Left lung (tissue), 10 donors: ENCODE data around the gene CACNA1C. TPM values are rescaled to one million over a fixed set of nuclear protein-coding genes. Genes with fewer than 3 reads are reported as not detected.

ENCODE experiments used
- ATAC-seq: fragments of 200-7000 bp; cut with Tn5 transposase; one replicate; pipeline ENCODE4 v1.9.1; 2020; ENCODE audit warnings: moderate library complexity
- DNase-seq, 4 donors: peaks; one replicate each; pipeline ENCODE4 v3.0.0-alpha.2; 2013 to 2020
- H3K27ac ChIP-seq, 2 donors: fragments of 200-600 bp; sonication (generic) in 1 of 2; one replicate each; pipeline versions ENCODE4 v1.5.0 to v1.8.0; 2020 to 2021
- H3K27me3 ChIP-seq, 2 donors: fragments of 200-600 bp; sonication (generic) in 1 of 2; one replicate each; pipeline versions ENCODE4 v1.5.0 to v1.8.0; 2020 to 2021
- H3K36me3 ChIP-seq, 2 donors: fragments of 200-600 bp; sonication (generic) in 1 of 2; one replicate each; pipeline versions ENCODE4 v1.5.0 to v1.8.0; 2020 to 2021
- H3K4me1 ChIP-seq, 2 donors: fragments of 200-600 bp; one replicate each; pipeline ENCODE4 v1.8.0; 2021
- H3K4me3 ChIP-seq, 2 donors: fragments of 200-600 bp; sonication (generic) in 1 of 2; one replicate each; pipeline versions ENCODE4 v1.5.0 to v1.8.0; 2020 to 2021; ENCODE audit warnings: mild to moderate bottlenecking in 1 of 2
- H3K9me3 ChIP-seq, 2 donors: fragments of 200-600 bp; sonication (generic) in 1 of 2; one replicate each; pipeline versions ENCODE4 v1.5.0 to v1.8.0; 2020 to 2021
- intact Hi-C, 2 donors: fragments of 100-400 bp; cut with DNase I; formaldehyde crosslinking; loops; one replicate each; pipeline versions ENCODE4 v1.11.2 to v1.14.2; 2022
- polyA plus RNA-seq, 6 donors: library from polyadenylated mRNA; unstranded; fragments of 120-200 nt; gene quantifications; one replicate each; pipeline ENCODE4 v1.2.1, GENCODE V29; 2013; ENCODE audit not compliant: insufficient read length in 6 of 6
- total RNA-seq, 2 donors: library from RNA; stranded (reverse); fragmentation: NEBNext Ultra II Directional; extraction: Animal tissue kit (Norgen Biotek cat#: 25700); gene quantifications; one replicate each; pipeline ENCODE4 v1.2.1, GENCODE V29; 2021
- TF ChIP-seq, protein P1 (sequence below), 2 donors: fragments of 200-600 bp; sonication (generic) in 1 of 2; IDR thresholded peaks; one replicate each; pipeline versions ENCODE4 v1.5.0 to v1.8.0; 2021; ENCODE audit warnings: antibody characterized with exemption in 2 of 2
- donor health status: DM: no; HTN: yes; CAD: no.
- donor health status: DM: no; HTN: no; CAD: no.

Gene CACNA1C
- total and polyA plus RNA-seq, 8 donors, result 11.9 to 21.9 (median 14.2) TPM

DNA sequence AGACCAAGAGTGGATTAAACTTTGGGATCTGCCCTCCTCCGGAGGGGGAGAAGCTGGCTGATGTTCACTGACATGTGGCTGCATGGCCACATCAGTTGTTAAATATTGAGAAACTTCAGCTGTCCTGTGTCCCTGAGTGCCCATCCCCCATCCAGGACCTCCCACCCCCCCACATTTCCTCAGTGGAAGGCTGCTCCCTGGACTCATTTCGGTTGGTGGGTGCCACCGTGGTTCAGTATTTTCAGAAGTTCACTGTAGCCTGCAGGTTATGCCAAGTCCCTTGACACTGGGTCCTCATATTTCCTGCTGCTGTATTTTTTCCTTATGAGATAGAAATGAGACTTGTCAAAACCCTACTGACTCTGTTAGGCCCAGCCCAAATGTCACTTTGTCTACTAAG lies 302.4 kb downstream of the CACNA1C start:
- Histone ChIP-seq H3K4me3 (no peak overlapping the region), H3K36me3 (no peaks in the 10 kb centered on the region), H3K9me3 (no peaks in the 10 kb centered on the region), H3K27ac (no peak overlapping the region), H3K27me3 (no peaks in the 10 kb centered on the region), H3K4me1 (peaks cover 0 to 23% of the 10 kb centered on the region in 2 donors)
- ATAC-seq (no peak), DNase-seq (peak in 1 of 4 donors; percentile 11)
- TF ChIP-seq, protein P1, sequence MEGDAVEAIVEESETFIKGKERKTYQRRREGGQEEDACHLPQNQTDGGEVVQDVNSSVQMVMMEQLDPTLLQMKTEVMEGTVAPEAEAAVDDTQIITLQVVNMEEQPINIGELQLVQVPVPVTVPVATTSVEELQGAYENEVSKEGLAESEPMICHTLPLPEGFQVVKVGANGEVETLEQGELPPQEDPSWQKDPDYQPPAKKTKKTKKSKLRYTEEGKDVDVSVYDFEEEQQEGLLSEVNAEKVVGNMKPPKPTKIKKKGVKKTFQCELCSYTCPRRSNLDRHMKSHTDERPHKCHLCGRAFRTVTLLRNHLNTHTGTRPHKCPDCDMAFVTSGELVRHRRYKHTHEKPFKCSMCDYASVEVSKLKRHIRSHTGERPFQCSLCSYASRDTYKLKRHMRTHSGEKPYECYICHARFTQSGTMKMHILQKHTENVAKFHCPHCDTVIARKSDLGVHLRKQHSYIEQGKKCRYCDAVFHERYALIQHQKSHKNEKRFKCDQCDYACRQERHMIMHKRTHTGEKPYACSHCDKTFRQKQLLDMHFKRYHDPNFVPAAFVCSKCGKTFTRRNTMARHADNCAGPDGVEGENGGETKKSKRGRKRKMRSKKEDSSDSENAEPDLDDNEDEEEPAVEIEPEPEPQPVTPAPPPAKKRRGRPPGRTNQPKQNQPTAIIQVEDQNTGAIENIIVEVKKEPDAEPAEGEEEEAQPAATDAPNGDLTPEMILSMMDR (IDR thresholded peaks at IDR 0.05), result no peak
- intact Hi-C loops, result no loop called here

DNA sequence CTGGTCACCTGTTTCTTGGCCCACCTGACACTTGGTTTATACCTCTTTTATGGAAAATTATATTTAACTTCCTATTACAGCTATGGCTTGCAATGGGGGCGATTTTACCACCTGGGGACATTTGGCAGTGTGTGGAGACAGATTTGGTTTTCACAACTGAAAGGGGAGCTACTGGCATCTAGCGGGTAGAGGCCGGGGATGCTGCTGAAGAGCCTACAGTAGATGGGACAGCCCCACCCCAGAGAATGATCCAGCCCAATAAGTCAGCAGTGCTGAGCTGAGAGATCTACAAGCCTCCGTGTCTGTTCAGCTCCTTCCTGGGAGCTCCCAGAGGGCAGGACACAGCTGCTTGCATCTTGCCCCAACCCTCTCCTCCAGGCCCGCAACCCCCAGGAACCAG lies 302.8 kb downstream of the CACNA1C start:
- intact Hi-C loops, result no loop called here
- Histone ChIP-seq H3K36me3 (no peaks in the 10 kb centered on the region), H3K4me1 (peaks cover 0 to 23% of the 10 kb centered on the region in 2 donors), H3K9me3 (no peaks in the 10 kb centered on the region), H3K4me3 (no peak overlapping the region), H3K27me3 (no peaks in the 10 kb centered on the region), H3K27ac (no peak overlapping the region)
- TF ChIP-seq, protein P1 (IDR thresholded peaks at IDR 0.05), result no peak
- DNase-seq, result no peak
- ATAC-seq, result no peak

DNA sequence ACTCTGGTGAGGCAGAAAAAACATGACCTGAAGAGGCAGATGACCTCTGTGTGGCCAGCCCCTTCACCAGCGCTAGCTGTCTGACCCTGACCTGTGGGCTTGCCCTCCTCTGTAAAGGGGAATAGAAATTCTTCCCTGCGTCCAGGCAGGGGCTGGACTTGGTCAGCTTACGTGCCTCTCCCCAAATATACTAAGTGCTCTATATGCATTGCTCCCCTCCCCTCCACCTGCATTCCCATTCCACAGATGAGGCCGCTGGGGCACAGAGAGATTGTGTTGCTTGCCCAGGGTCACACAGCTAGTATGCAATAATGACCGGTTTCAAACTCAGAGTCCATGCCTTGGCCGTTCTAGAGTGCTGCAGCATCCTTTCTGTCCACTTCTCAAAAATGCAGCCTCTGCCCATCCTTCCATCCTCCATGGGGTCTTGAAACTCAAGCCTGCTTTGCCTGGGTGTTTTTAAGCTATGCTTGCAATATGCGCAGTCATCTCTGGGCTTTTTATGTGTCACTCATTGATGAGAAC lies 303.9 kb downstream of the CACNA1C start:
- Histone ChIP-seq H3K27me3 (no peaks in the 10 kb centered on the region), H3K27ac (no peak overlapping the region), H3K4me3 (no peak overlapping the region), H3K36me3 (no peaks in the 10 kb centered on the region), H3K9me3 (no peaks in the 10 kb centered on the region), H3K4me1 (peaks cover 0 to 23% of the 10 kb centered on the region in 2 donors)
- ATAC-seq, result no peak
- TF ChIP-seq, protein P1 (IDR thresholded peaks at IDR 0.05), result no peak
- intact Hi-C loops, result no loop called here
- no peak for DNase-seq

DNA sequence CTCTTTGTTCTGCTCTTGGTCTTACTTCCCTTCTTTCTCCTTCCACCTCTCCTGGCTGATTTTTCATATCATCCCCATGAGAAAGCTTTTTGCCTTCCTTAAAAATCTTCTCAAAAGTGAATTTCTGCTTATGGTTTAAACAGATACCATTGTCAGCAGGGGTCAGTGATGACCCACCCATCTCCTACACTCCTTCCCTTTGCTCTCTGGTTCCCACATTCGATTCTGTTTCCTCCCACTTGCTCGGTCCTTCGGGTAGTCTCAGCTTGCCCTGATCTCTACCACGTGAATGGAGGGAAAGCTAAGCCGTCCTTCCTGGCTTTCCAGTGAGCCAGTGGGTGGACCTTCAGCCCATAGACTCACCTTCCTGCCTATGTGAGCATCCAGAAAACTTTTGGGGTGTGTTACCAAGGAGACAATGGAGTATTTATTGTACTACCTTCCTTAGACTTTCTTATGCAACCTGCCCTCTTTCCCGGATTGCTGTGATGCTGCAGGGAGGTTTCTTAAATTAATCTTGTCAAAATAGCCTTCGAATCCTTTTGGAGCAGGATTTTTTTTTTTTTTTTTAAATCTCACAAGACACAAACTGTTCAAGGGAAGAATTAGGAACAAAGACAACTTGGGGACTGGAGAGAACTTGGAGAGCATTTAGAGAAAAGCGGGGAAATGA lies 306.3 kb downstream of the CACNA1C start:
- no peaks in the 10 kb centered on the region for H3K9me3 ChIP-seq
- peaks cover 0 to 32% of the 10 kb centered on the region in 2 donors for H3K4me1 ChIP-seq
- intact Hi-C loops, result no loop called here
- ATAC-seq (peak; percentile 64), DNase-seq (no peak)
- no peak overlapping the region for H3K4me3 ChIP-seq
- TF ChIP-seq, protein P1 (IDR thresholded peaks at IDR 0.05), result no peak
- no peaks in the 10 kb centered on the region for H3K27me3 ChIP-seq
- no peaks in the 10 kb centered on the region for H3K36me3 ChIP-seq
- H3K27ac ChIP-seq, result peak overlapping the region in 1 of 2 donors; percentile 82

DNA sequence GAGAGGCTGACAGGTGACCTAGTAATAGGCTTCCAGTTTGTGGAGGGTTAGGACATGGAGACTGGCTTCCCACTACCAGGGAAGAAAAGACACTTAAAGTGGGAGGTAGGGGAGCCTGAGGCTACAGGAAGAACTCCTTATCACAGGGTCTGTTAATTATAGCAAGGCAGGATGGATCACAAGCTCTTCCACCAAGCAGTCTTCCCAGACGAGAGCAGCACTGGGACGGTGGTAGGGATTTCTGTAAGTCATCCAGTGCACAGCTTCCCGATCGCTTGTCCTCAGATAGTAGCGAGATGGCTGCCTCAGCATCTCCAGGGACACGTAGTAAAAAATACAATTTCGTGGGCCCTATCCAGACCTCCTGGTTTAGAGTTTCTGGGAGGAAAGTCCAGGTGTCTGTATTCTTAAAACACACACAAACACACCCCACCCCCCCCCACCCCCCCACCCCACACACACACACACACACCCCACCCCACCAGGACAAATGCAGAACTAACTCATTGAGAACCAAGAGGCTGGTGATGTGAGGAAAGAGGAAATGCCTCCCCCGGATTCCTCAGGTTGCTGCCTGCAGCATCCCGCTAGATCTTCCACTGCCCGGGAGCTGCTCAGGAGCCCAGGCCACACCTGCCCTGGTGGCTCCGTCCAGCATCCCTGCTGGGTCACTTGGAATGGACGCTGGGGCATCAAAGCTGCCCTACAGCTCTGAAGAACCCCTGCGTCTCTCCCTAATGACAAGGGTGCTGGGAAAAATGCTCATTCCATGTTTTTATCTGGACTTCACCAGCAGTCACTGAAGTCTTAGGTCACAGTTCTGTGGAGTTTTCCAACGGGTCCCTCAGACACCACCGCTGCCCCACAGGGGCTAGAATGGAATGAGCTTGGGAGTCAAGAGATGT lies 307.2 kb downstream of the CACNA1C start:
- H3K27me3 ChIP-seq, result no peaks in the 10 kb centered on the region
- intact Hi-C loops, result no loop called here
- H3K4me1 ChIP-seq, result peaks cover 0 to 36% of the 10 kb centered on the region in 2 donors
- ATAC-seq (no peak), DNase-seq (no peak)
- no peak overlapping the region for H3K27ac ChIP-seq
- H3K4me3 ChIP-seq, result no peak overlapping the region
- TF ChIP-seq, protein P1 (IDR thresholded peaks at IDR 0.05), result no peak
- no peaks in the 10 kb centered on the region for H3K9me3 ChIP-seq
- no peaks in the 10 kb centered on the region for H3K36me3 ChIP-seq
